ENCODE data around the gene OR7G2.
A peak's percentile ranks its signal among the peaks of the same experiment; 100 is the strongest.

Gene OR7G2

DNA sequence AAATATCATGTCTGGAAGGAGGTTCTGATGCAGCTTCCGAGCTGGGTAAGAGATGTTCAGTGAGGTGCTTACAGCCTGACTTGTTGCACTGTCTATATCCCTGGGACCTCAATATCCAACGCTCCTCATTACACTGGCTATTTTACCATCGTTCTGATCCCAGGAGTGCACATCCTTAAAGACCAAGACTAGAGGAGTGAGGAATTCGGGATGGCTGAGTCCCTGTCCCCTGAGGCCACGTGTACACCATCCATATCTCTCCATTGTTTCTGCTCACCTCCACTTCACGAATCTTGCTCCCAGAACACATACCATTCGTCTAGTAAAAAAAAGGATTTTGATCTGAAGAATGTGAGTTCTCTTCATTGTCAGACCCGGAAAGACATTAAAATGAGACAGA, at the start of gene OR7G2:
Gene OR7G2, minus strand, starts transcription at position 101 of the 400 bp plus-strand sequence. CDS start 4,232 bp downstream, outside the sequence.
- no peak for DNase-seq

- DNase-seq = no peak
Observed at GRCh38 chr19:9156304-9156703, 49.0 kb upstream of the OR7G2 start.

DNA sequence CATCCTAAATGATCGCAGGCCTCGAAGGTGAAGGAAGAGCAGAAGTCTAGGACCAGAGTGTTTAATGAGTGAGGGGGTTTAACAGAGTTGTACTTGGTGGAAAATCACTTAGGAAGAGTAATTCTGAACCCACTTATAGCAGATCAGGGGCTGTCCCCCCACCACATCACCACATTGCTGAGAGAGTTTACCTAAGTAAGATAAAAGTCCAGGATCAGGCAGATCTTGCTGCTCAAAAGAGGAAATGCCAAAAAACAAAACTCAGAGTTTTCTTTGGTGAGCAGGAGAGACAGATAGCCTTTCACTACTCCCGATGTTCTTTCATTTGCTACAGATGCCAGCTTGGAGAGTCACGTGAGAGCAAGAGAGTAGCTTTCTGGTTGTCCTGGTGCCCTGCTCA, 48.3 kb upstream of the OR7G2 start:
- DNase-seq = no peak

DNA sequence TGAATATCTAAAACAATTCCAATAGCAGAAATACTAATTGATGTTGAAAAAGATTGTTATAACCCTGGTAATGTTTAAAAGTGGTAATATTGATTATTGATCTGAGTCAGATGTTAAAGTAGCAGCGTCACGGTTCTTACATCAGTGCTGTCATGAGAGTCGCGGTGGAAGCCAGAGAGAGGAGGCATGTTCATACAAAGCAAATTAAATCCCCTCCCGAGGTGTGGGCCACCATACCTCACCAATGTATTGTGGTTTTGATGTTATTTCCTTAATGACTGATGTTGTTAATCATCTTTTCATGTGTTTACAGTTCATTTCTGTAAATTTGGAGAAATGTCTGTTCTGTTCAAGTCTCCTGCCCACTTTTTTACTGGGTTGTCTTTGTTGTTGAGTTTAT, 44.1 kb upstream of the OR7G2 start:
- no peak for DNase-seq

DNA sequence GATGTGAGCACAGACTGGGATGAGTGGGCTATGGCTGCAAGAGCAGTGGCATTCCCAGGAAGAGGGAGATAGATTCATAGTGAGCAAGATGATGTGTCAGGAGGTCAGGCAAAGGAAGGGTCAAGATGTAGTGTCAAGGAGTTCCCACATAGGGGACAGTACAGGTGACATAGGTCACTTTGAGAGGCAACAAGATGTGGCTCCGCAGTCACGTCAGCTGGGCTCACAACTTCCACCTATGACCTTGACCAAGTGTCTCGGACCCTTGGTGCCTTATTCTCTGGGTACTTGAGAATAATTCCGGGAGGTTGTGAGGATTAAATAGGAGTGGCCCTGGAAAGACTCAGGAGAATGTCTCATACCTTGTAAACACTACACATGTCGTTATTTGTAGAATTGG, 43.4 kb upstream of the OR7G2 start:
- DNase-seq = no peak

- DNase-seq = no peak
Observed at GRCh38 chr19:9149997-9150396, 42.7 kb upstream of the OR7G2 start.

DNA sequence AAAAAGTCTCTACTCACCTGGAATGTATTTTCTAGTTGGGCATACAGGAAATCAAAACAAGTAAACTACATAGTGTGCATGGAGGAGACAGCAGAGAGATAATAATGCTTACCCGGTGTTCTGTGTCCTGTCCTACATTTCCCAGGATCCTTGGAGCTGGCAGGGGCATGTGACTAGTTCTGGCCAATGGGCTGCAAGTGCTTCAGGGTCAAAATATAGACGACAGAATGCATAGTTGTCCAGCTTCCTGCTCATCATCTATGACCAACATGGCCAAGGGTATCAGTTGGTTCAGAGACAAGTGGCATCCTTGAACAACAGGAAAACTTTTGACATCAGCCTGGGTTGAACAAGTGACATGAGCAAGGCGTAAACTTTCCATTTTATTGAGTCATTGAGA, 41.4 kb upstream of the OR7G2 start:
- DNase-seq = no peak

DNA sequence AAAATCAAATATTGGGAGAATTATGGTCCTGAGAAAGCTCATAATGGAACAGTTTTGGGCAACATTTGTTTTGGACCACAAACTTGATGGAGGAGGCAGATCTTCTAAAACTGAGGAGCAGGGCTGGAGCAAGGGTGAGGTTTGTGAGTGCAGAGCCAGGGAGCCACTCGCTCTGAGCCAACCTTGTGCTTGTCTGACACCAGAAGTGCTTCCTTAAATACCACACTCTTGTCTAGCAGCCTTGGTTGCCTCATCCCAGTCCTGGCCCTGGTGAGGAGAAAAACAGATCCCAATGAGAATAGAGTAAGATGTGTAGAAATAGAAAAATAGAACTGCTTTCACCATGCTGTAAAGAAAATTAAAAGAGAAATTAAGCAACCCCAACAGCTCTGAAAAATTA, 39.6 kb upstream of the OR7G2 start:
- DNase-seq = no peak

DNA sequence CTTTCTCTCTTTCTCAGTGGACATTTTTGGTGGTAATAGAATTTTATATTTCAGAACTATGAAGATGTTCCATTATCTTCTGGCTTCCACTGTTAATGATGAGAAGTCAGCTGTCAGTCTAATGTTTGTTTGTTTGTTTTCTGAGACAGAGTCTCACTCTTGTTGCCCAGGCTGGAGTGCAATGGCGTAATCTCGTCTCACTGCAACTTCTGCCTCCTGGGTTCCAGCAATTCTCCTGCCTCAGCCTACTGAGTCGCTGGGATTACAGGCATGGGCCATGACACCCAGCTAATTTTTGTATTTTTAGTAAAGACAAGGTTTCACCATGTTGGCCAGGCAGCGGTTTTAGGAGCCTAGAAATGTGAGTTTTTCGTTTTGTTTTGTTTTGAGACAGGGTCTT, 37.6 kb upstream of the OR7G2 start:
- DNase-seq = no peak

DNA sequence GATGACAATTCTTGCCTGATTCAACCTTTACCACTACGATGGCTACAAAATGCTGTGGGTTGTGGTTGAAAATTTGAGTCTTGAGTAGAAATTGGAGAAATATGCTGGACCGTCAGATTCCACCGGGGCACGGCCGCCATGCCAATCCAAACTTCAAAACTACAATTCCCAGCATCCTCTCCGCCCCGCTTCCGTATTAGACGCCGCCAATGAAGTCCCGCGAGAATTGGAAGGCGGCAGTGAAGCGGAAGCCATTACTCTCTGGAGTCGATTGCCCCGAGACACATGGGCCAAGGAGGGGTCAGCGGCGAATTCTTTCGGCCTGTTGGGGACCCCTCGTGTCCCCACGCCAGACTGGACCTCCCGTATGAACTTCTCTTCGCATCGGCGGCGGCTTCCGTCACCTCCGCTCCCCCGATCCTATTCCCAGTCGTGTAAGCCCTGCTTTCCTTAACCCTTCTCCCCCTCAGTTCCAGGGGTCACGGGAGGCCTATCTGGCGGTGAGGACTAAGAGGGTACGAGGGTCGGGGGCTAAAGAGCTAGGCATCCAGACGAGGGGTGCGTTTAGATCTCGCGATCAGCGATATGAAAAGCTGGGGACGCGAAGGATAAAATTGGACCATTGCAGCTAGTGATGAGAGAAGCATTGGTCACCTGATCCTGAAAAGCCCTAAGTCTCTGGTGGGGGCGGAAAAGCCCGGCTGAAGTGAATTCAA, 33.0 kb upstream of the OR7G2 start, which contains the start of gene ZNF317:
Gene ZNF317, plus strand, starts transcription at position 239 of the 716 bp plus-strand sequence. CDS start 15,620 bp downstream, outside the sequence.
- peak; percentile 84 for DNase-seq

DNA sequence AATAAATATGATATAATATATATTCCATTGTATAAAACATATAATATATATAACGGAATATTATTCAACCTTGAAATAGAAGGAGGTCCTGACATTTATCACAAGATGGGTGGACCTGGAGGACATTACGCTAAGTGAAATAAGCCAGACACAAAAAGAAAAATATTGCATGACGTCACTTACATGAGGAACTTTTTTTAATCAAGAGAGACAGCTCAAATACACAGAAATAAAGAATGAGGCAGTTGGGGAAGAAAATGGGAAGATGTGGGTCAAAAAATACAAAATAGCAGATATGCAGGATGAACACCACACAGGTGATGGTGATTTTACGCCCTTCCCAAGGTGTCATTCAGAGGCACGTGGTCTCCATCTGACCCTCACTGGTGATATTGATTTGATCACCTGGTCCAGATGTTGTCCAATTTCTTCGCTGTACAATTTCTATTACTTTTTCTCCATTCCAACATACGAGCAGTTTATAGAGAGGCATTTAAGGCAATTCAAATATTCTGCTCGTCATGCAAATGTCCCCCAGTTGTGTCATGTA, 32.4 kb upstream of the OR7G2 start:
- no peak for DNase-seq

- no peak for DNase-seq
Observed at GRCh38 chr19:9132422-9132821, 25.1 kb upstream of the OR7G2 start.

GRCh38 chr19:9130965-9131364, 23.7 kb upstream of the OR7G2 start:
- no peak for DNase-seq

- no peak for DNase-seq
Observed at GRCh38 chr19:9128171-9128570, 20.9 kb upstream of the OR7G2 start.

- DNase-seq = no peak
Observed at GRCh38 chr19:9126900-9127405, 19.7 kb upstream of the OR7G2 start, which contains the start of gene OR7G3. Gene OR7G3, minus strand, starts transcription at chr19:9126950. Its CDS starts 0 bp downstream, at chr19:9126950.

DNA sequence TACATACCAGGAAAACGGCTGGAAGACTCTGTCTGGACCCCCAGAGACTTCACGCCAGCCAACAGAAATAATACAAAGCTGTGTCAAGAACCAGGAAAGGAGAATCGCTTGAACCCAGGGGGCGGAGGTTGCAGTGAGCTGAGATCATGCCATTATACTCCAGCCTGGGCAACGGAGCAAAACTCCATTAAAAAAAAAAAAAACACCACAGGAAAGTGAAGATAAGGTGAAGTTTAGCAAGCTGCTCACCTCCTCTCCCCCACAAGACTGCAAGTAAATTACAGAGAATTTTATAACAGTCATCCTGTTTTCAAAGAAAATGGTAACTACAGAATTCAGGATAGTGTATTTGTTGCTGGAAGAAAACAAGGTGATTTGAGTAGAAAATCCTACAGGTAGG, 9.3 kb upstream of the OR7G2 start:
- no peak for DNase-seq

DNA sequence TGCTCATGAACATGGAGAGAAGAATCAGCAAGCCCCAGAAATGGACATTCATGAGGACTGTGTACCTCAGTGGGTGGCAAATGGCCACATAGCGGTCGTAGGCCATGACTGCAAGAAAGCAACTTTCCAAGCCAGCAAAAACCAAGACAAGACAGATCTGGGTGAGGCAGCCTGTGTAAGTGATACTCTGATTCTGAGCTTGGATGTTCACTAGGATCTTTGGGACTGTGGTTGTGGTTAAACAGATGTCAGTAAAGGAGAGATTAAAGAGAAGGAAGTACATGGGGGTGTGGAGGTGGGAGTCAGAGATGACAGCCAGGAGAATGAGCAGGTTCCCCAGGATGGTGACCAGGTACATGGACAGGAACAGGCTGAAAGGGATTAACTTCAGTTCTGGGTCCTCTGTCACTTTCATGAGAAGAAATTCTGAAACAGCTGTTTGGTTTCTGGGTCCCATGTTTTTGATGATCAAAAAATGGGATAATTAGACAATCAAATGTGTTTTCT, 8.1 kb upstream of the OR7G2 start, which contains the start of gene OR7G1:
Gene OR7G1, minus strand, starts transcription at position 457 of the 507 bp plus-strand sequence. Its CDS starts 0 bp downstream, at position 457.
- DNase-seq = no peak

DNA sequence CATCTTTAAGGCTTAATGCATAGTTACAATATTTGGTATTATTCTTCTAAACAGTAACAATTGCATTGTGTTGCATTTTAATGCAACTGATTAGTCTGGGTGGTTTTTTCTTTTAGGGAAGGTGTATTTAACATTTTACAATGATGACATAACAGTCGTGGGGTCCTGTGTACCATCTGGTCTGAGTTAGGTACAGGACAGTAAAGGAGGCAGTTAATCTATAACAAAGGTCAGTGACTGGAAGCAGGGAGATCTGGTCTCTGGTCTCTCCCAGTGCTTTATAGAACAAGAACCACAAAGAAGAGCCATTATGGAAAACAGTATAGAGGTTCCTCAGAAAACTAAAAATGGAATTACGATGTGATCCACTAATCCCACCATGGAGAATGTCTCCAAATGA, 2.7 kb upstream of the OR7G2 start:
- no peak for DNase-seq

DNA sequence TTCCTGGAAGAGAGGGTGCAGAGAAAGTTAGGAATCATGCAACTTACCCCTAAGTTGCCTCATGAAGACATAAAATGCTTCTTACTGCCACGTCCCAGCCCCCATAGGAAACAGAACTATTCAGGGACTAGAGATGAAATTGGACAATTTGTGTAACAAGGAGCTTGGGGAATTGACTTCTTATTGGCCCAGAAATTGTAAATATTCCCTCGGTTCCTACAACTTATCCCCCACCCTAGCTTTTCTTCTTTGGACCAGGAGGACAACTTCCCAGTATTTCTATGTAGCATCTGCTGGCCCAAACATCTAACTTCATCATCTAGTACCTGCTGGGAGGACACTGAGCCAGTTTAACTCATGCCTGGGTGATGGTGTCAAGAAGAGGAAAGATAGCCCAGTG, 20.5 kb downstream of the OR7G2 start, which contains the start of gene OR1M1:
Gene OR1M1, plus strand, starts transcription at position 301 of the 400 bp plus-strand sequence. CDS start 6,184 bp downstream, outside the sequence.
- DNase-seq = no peak

GRCh38 chr19:9078651-9079050, 28.6 kb downstream of the OR7G2 start:
- no peak for DNase-seq

DNA sequence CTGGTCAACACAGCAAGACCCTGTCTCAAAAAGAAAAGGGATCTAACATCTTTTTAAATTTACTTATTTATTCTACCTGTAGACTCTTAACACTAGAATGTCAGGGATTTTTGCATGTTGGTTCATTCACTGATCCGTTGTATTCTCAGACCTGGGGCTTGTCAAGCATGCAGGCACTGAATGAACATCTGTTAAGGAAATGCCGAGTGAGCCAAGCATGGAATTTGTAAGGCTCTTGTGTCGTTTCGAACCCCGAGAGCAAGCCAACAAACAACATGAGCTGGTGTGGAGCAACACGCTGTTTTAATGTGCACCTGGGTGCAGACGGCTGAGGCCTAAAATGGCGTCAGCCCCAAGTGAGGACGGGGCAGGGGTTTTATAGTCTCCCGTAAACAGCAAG, 30.4 kb downstream of the OR7G2 start:
- no peak for DNase-seq

GRCh38 chr19:9075064-9075949, 32.0 kb downstream of the OR7G2 start:
- peak; percentile 23 for DNase-seq

DNA sequence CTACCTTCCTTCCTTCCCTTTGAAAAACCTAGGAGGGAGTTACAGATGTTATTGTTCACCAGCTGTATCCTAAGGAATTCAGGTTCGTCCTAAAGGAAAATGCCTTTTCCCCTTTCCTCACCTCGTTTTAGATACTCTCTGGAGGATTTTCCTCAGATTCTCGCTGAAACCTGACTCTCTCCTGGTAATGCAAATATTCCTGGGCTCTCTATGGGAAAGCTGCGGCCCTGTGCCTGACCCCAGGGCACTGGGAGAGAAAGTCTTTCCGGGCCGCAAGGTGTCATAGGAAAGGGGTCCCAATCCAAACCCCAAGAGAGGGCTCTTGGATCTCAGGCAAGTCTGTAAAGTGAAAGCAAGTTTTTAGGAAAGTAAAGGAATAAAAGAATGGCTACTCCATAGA, 33.5 kb downstream of the OR7G2 start:
- DNase-seq = no peak
